ENCODE measurements around the gene NOBOX.

The NOBOX gene

GRCh38 chr7:144391014-144391413 is 12.5 kb downstream of the NOBOX start:
- H3K14ac ChIP-seq (ENCODE audit: low read length): no peak overlapping the region
- H2BK15ac ChIP-seq (ENCODE audit: low read length): no peak overlapping the region
- DNase-seq (ENCODE audit: low spot score): no peak
- no CpG with 5 or more reads among the region's 4 CpGs for WGBS, 2 donors (ENCODE audit: extremely low coverage in 2 of 2, insufficient read length in 2 of 2, insufficient replicate concordance in 1 of 2)
- H2AFZ ChIP-seq (ENCODE audit: low read length): no peak overlapping the region
- no peak overlapping the region for H3K4me2 ChIP-seq (ENCODE audit: insufficient read depth, low read length, poor library complexity, severe bottlenecking)
- no peaks in the 10 kb centered on the region for H3K36me3 ChIP-seq (replicated peaks in 1 of 2; ENCODE audit: control insufficient read depth in 2 of 2, insufficient read depth in 2 of 2, low read length in 2 of 2)
- H3K4me3 ChIP-seq (ENCODE audit: low read length in 2 of 2): no peak overlapping the region
- H3K27ac ChIP-seq (replicated peaks; ENCODE audit: low read length): no peak overlapping the region
- no peaks in the 10 kb centered on the region for H3K27me3 ChIP-seq (ENCODE audit: control insufficient read depth in 3 of 3, insufficient read depth in 3 of 3, low read depth in 1 of 3, low read length in 3 of 3)
- H3K9me3 ChIP-seq (replicated peaks in 1 of 2; ENCODE audit: control insufficient read depth in 2 of 2, insufficient read depth in 1 of 2, low read depth in 1 of 2, low read length in 2 of 2): peaks cover 0 to 2% of the 10 kb centered on the region in 2 donors
- no peak overlapping the region for H3K9ac ChIP-seq (ENCODE audit: low read depth, low read length, poor library complexity)
- no peak overlapping the region for H3K4ac ChIP-seq (ENCODE audit: low read length)
- no peak overlapping the region for H3K23ac ChIP-seq (ENCODE audit: low read depth, low read length, poor library complexity)
- no peak overlapping the region for H2AK5ac ChIP-seq (ENCODE audit: low read depth, low read length)
- no peak overlapping the region for H2BK120ac ChIP-seq (ENCODE audit: low read depth, low read length)
- no peaks in the 10 kb centered on the region for H3K79me1 ChIP-seq (ENCODE audit: low read depth, low read length)
- H2BK5ac ChIP-seq (ENCODE audit: low read length): no peak overlapping the region
- H4K91ac ChIP-seq (ENCODE audit: low read depth, low read length, poor library complexity): no peak overlapping the region
- no peak overlapping the region for H4K8ac ChIP-seq (ENCODE audit: low read depth, low read length)
- H3K18ac ChIP-seq (ENCODE audit: low read length): no peak overlapping the region
- peaks cover 0 to 2% of the 10 kb centered on the region in 2 donors for H3K4me1 ChIP-seq (ENCODE audit: control insufficient read depth in 2 of 2, insufficient read depth in 1 of 2, low read depth in 1 of 2, low read length in 2 of 2)
- no peak overlapping the region for H2BK12ac ChIP-seq (ENCODE audit: low read length)

- H2BK120ac ChIP-seq (ENCODE audit: low read depth, low read length): no peak overlapping the region
- DNase-seq (ENCODE audit: low spot score): no peak
- no peak overlapping the region for H3K27ac ChIP-seq (replicated peaks; ENCODE audit: low read length)
- H2BK5ac ChIP-seq (ENCODE audit: low read length): no peak overlapping the region
- H3K4me2 ChIP-seq (ENCODE audit: insufficient read depth, low read length, poor library complexity, severe bottlenecking): no peak overlapping the region
- H3K79me1 ChIP-seq (ENCODE audit: low read depth, low read length): no peaks in the 10 kb centered on the region
- H3K4me1 ChIP-seq (ENCODE audit: control insufficient read depth in 2 of 2, insufficient read depth in 1 of 2, low read depth in 1 of 2, low read length in 2 of 2): peaks cover 0 to 2% of the 10 kb centered on the region in 2 donors
- no peak overlapping the region for H2BK15ac ChIP-seq (ENCODE audit: low read length)
- no peak overlapping the region for H3K9ac ChIP-seq (ENCODE audit: low read depth, low read length, poor library complexity)
- H3K18ac ChIP-seq (ENCODE audit: low read length): no peak overlapping the region
- H4K91ac ChIP-seq (ENCODE audit: low read depth, low read length, poor library complexity): no peak overlapping the region
- H3K23ac ChIP-seq (ENCODE audit: low read depth, low read length, poor library complexity): no peak overlapping the region
- H2BK12ac ChIP-seq (ENCODE audit: low read length): no peak overlapping the region
- no peaks in the 10 kb centered on the region for H3K27me3 ChIP-seq (ENCODE audit: control insufficient read depth in 3 of 3, insufficient read depth in 3 of 3, low read depth in 1 of 3, low read length in 3 of 3)
- peak overlapping the region; percentile 3 for H2AFZ ChIP-seq (ENCODE audit: low read length)
- H3K4me3 ChIP-seq (ENCODE audit: low read length in 2 of 2): no peak overlapping the region
- no peaks in the 10 kb centered on the region for H3K36me3 ChIP-seq (replicated peaks in 1 of 2; ENCODE audit: control insufficient read depth in 2 of 2, insufficient read depth in 2 of 2, low read length in 2 of 2)
- H2AK5ac ChIP-seq (ENCODE audit: low read depth, low read length): no peak overlapping the region
- no peak overlapping the region for H4K8ac ChIP-seq (ENCODE audit: low read depth, low read length)
- H3K14ac ChIP-seq (ENCODE audit: low read length): no peak overlapping the region
- no peak overlapping the region for H3K4ac ChIP-seq (ENCODE audit: low read length)
- WGBS, 2 donors (ENCODE audit: extremely low coverage in 2 of 2, insufficient read length in 2 of 2, insufficient replicate concordance in 1 of 2): no CpG with 5 or more reads among the region's 7 CpGs
- H3K9me3 ChIP-seq (replicated peaks in 1 of 2; ENCODE audit: control insufficient read depth in 2 of 2, insufficient read depth in 1 of 2, low read depth in 1 of 2, low read length in 2 of 2): no peaks in the 10 kb centered on the region
Measured at GRCh38 chr7:144390481-144390880, 13.0 kb downstream of the NOBOX start.

- Histone ChIP-seq H3K4me2 (ENCODE audit: insufficient read depth, low read length, poor library complexity, severe bottlenecking) (no peak overlapping the region), H3K4me1 (ENCODE audit: control insufficient read depth in 2 of 2, insufficient read depth in 1 of 2, low read depth in 1 of 2, low read length in 2 of 2) (peaks cover 0 to 4% of the 10 kb centered on the region in 2 donors), H3K4me3 (ENCODE audit: low read length in 2 of 2) (no peak overlapping the region), H3K27ac (replicated peaks; ENCODE audit: low read length) (no peak overlapping the region), H2BK15ac (ENCODE audit: low read length) (no peak overlapping the region), H2AK5ac (ENCODE audit: low read depth, low read length) (no peak overlapping the region), H3K36me3 (replicated peaks in 1 of 2; ENCODE audit: control insufficient read depth in 2 of 2, insufficient read depth in 2 of 2, low read length in 2 of 2) (no peaks in the 10 kb centered on the region), H3K27me3 (ENCODE audit: control insufficient read depth in 3 of 3, insufficient read depth in 3 of 3, low read depth in 1 of 3, low read length in 3 of 3) (no peaks in the 10 kb centered on the region), H3K9ac (ENCODE audit: low read depth, low read length, poor library complexity) (no peak overlapping the region), H4K8ac (ENCODE audit: low read depth, low read length) (no peak overlapping the region), H3K23ac (ENCODE audit: low read depth, low read length, poor library complexity) (no peak overlapping the region), H3K18ac (ENCODE audit: low read length) (no peak overlapping the region), H3K9me3 (replicated peaks in 1 of 2; ENCODE audit: control insufficient read depth in 2 of 2, insufficient read depth in 1 of 2, low read depth in 1 of 2, low read length in 2 of 2) (no peaks in the 10 kb centered on the region), H3K14ac (ENCODE audit: low read length) (no peak overlapping the region), H3K79me1 (ENCODE audit: low read depth, low read length) (no peaks in the 10 kb centered on the region), H4K91ac (ENCODE audit: low read depth, low read length, poor library complexity) (no peak overlapping the region), H2BK120ac (ENCODE audit: low read depth, low read length) (no peak overlapping the region), H2BK12ac (ENCODE audit: low read length) (no peak overlapping the region), H2BK5ac (ENCODE audit: low read length) (no peak overlapping the region), H3K4ac (ENCODE audit: low read length) (no peak overlapping the region), H2AFZ (ENCODE audit: low read length) (no peak overlapping the region)
- DNase-seq (ENCODE audit: low spot score): no peak
- no CpG with 5 or more reads among the region's 5 CpGs for WGBS, 2 donors (ENCODE audit: extremely low coverage in 2 of 2, insufficient read length in 2 of 2, insufficient replicate concordance in 1 of 2)
Measured at GRCh38 chr7:144388950-144389349, 14.5 kb downstream of the NOBOX start.

- DNase-seq (ENCODE audit: low spot score): no peak
- H3K27ac ChIP-seq (replicated peaks; ENCODE audit: low read length): no peak overlapping the region
- no peaks in the 10 kb centered on the region for H3K36me3 ChIP-seq (replicated peaks in 1 of 2; ENCODE audit: control insufficient read depth in 2 of 2, insufficient read depth in 2 of 2, low read length in 2 of 2)
- no peak overlapping the region for H3K4me2 ChIP-seq (ENCODE audit: insufficient read depth, low read length, poor library complexity, severe bottlenecking)
- H4K91ac ChIP-seq (ENCODE audit: low read depth, low read length, poor library complexity): no peak overlapping the region
- no peak overlapping the region for H2AFZ ChIP-seq (ENCODE audit: low read length)
- H3K4ac ChIP-seq (ENCODE audit: low read length): no peak overlapping the region
- H3K4me1 ChIP-seq (ENCODE audit: control insufficient read depth in 2 of 2, insufficient read depth in 1 of 2, low read depth in 1 of 2, low read length in 2 of 2): peaks cover 0 to 4% of the 10 kb centered on the region in 2 donors
- no peak overlapping the region for H2BK12ac ChIP-seq (ENCODE audit: low read length)
- H3K27me3 ChIP-seq (ENCODE audit: control insufficient read depth in 3 of 3, insufficient read depth in 3 of 3, low read depth in 1 of 3, low read length in 3 of 3): no peaks in the 10 kb centered on the region
- no peak overlapping the region for H3K23ac ChIP-seq (ENCODE audit: low read depth, low read length, poor library complexity)
- H3K9me3 ChIP-seq (replicated peaks in 1 of 2; ENCODE audit: control insufficient read depth in 2 of 2, insufficient read depth in 1 of 2, low read depth in 1 of 2, low read length in 2 of 2): no peaks in the 10 kb centered on the region
- no peak overlapping the region for H4K8ac ChIP-seq (ENCODE audit: low read depth, low read length)
- no peaks in the 10 kb centered on the region for H3K79me1 ChIP-seq (ENCODE audit: low read depth, low read length)
- no peak overlapping the region for H3K4me3 ChIP-seq (ENCODE audit: low read length in 2 of 2)
- no peak overlapping the region for H2BK5ac ChIP-seq (ENCODE audit: low read length)
- H3K18ac ChIP-seq (ENCODE audit: low read length): no peak overlapping the region
- H3K9ac ChIP-seq (ENCODE audit: low read depth, low read length, poor library complexity): no peak overlapping the region
- H3K14ac ChIP-seq (ENCODE audit: low read length): no peak overlapping the region
- no peak overlapping the region for H2AK5ac ChIP-seq (ENCODE audit: low read depth, low read length)
- no peak overlapping the region for H2BK15ac ChIP-seq (ENCODE audit: low read length)
- no peak overlapping the region for H2BK120ac ChIP-seq (ENCODE audit: low read depth, low read length)
Measured at GRCh38 chr7:144386741-144387140, 16.8 kb downstream of the NOBOX start.
